ENCODE results near the gene SLC49A3. TPM values are rescaled to one million over a fixed set of nuclear protein-coding genes. Genes with fewer than 3 reads are reported as not detected.

Gene SLC49A3
- total RNA-seq, 1 experiment from 2014 or later, result 6.9 TPM

- Histone ChIP-seq H3K27ac (ENCODE audit: insufficient read length, low read depth, low read length) (no peak overlapping the region), H3K27me3 (ENCODE audit: insufficient read depth, low read length) (no peaks in the 10 kb centered on the region), H2BK20ac (ENCODE audit: low read depth, low read length, poor library complexity, severe bottlenecking) (no peak overlapping the region), H4K91ac (ENCODE audit: insufficient read length, low read depth, low read length) (no peak overlapping the region), H4K8ac (replicated peaks; ENCODE audit: insufficient read length, low read depth, low read length) (no peak overlapping the region), H2BK12ac (ENCODE audit: insufficient read length, low read depth, low read length) (no peak overlapping the region), H3K4me1 (ENCODE audit: insufficient read depth, low read length) (no peaks in the 10 kb centered on the region), H3T11ph (ENCODE audit: low read length) (no peak overlapping the region), H3K79me2 (ENCODE audit: insufficient read depth, low read length) (peaks cover 30% of the 10 kb centered on the region; the same call in 1 of the 2 replicates), H2BK120ac (ENCODE audit: low read depth, low read length, poor library complexity, severe bottlenecking) (no peak overlapping the region), H3K18ac (ENCODE audit: insufficient read length, low read depth, low read length) (no peak overlapping the region), H4K20me1 (ENCODE audit: control insufficient read depth, insufficient read depth, insufficient read length) (no peaks in the 10 kb centered on the region), H3K4me2 (ENCODE audit: insufficient read depth, insufficient read length, low read length) (no peak overlapping the region), H2BK5ac (ENCODE audit: insufficient read length, low read length) (no peak overlapping the region), H2AK5ac (ENCODE audit: insufficient read length, low read length) (no peak overlapping the region), H3K9ac (ENCODE audit: extremely low read depth, insufficient read length, low read length) (no peak overlapping the region), H2AFZ (ENCODE audit: low read length) (no peak overlapping the region), H3K4ac (ENCODE audit: low read depth, low read length) (no peak overlapping the region), H4K5ac (ENCODE audit: insufficient read length, low read depth, low read length) (no peak overlapping the region), H3K23ac (ENCODE audit: insufficient read length, low read depth, low read length) (no peak overlapping the region), H3K79me1 (ENCODE audit: insufficient read depth, low read depth, low read length, poor library complexity, severe bottlenecking) (peaks cover 4% of the 10 kb centered on the region), H2BK15ac (ENCODE audit: low read depth, low read length) (no peak overlapping the region), H3K56ac (ENCODE audit: insufficient read length, low read depth, low read length) (no peak overlapping the region), H3K23me2 (ENCODE audit: insufficient read length, low read depth, low read length, poor library complexity, severe bottlenecking) (no peaks in the 10 kb centered on the region), H3K14ac (ENCODE audit: insufficient read depth, low read length) (no peak overlapping the region), H3K9me3 (ENCODE audit: control insufficient read depth, low read depth, low read length) (no peaks in the 10 kb centered on the region)
- WGBS (ENCODE audit: extremely low coverage, insufficient read length, low lambda C conversion rate), result no CpG with 5 or more reads among the region's 31 CpGs
- Mint-ChIP-seq H3K27me3 (ENCODE audit: low read depth) (no peaks in the 10 kb centered on the region; the same call in 1 of the 2 replicates), H3K4me1 (no peaks in the 10 kb centered on the region; a peak in 2 of 4 replicates), H3K27ac (peak overlapping the region; percentile 36 to 77 (median 39); a peak in 4 of 7 replicates), H3K36me3 (ENCODE audit: insufficient read depth in 1 of 3, low read depth in 3 of 3) (peaks cover 25 to 34% (median 32%) of the 10 kb centered on the region in 3 experiments), H3K9me3 (no peaks in the 10 kb centered on the region; a peak in 1 of 5 replicates), H3K4me3 (no peak overlapping the region; a peak in 1 of 5 replicates)
- no peak for TF ChIP-seq CTCF (conservative IDR thresholded peaks at IDR 0.05)
- DNase-seq, result no peak
Observed at GRCh38 chr4:721261-722168, 32.6 kb upstream of the SLC49A3 start.
